Measurements from ENCODE around the gene BFAR. TPM values are rescaled to one million over a fixed set of nuclear protein-coding genes. Genes with fewer than 3 reads are reported as not detected.

BFAR gene
- polyA plus RNA-seq, 2 of the 4 experiments (the other 2 are of a cell fraction) = 74.8 to 93.3 TPM

DNA sequence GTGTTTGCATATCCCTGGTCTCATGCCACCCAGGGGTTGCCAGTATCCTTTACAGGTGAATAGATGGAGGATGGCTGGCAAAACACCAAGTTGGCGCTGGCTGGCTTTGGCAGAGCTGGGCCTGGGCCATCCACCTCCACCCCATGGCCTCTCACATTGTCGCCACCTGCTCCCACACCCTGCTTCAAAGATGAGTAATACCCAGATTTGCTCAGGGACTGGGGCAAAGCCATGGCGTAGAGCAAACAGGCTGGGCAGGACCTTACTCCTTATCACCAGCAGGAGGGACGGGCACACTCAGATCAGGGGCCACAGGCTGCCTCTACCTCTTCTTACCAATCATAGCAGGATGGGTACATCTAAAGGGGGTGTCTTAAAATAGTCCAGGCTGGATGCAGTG, 37.0 kb downstream of the BFAR start:
- DNase-seq (ENCODE audit: low read depth in 1 of 2, low spot score in 1 of 2) (peak in 1 of 2 experiments; percentile 33), ATAC-seq (peak; percentile 66 to 67; a peak in 5 of 6 replicates), FAIRE-seq (no peak)
- Histone ChIP-seq H3K4me1 (peaks cover 5% of the 10 kb centered on the region; the same call in 1 of the 3 replicates), H3K4me2 (no peak overlapping the region), H3K27ac (no peak overlapping the region), H3K9me3 (no peaks in the 10 kb centered on the region), H3K4me3 (no peak overlapping the region)
- ChIA-PET CTCF (no interaction called here), POLR2A (no interaction called here)
- no peak for TF ChIP-seq TFCP2L1 (CRISPR knock-in tag; IDR thresholded peaks at IDR 0.05)
- no peak for TF ChIP-seq CBX8 (IDR thresholded peaks at IDR 0.05)
- 91% methylated on average over 4 of the region's 4 CpGs for WGBS (ENCODE audit: missing lambda C conversion rate)

DNA sequence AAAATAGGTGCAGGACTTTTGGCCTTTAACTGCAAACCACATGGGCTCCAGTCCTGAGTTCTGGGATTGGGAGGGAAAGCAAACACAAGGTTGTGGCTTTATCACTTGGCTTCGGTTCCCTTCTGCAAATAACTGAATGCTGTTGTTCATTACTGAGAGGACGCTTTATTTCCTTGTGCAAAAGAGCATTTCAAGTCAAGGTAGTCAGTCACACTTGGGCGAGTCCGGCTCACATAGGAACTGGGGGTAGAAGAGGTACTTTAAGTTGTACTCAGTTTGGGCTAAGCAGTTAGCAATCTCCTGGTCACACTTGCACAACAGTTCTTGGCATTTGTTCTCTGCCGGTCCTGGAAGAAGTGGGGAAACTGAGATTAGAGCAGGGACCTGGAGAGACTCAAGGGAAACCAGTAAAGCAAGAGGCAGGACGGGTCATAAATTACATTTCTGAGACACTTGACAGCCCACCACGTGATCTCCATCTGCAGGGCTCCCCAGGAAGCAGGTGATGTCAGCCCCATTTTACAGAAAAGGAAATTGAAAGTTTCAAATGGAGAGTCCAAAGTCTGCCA, 39.7 kb downstream of the BFAR start:
- no peak for TF ChIP-seq ZSCAN20 (CRISPR knock-in tag; IDR thresholded peaks at IDR 0.05)
- TF ChIP-seq HOXA7 (CRISPR knock-in tag; IDR thresholded peaks at IDR 0.05) = no peak
- TF ChIP-seq RCOR1 (IDR thresholded peaks at IDR 0.05; ENCODE audit: low read depth, low read length) = no peak
- TF ChIP-seq, protein P1, sequence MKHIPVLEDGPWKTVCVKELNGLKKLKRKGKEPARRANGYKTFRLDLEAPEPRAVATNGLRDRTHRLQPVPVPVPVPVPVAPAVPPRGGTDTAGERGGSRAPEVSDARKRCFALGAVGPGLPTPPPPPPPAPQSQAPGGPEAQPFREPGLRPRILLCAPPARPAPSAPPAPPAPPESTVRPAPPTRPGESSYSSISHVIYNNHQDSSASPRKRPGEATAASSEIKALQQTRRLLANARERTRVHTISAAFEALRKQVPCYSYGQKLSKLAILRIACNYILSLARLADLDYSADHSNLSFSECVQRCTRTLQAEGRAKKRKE (CRISPR knock-in tag; IDR thresholded peaks at IDR 0.05; ENCODE audit: low read depth) = no peak
- no peak for TF ChIP-seq HOXB5 (CRISPR knock-in tag; IDR thresholded peaks at IDR 0.05)
- no peak for TF ChIP-seq EHMT2 (IDR thresholded peaks at IDR 0.05; ENCODE audit: low read depth)
- TF ChIP-seq, protein P2, sequence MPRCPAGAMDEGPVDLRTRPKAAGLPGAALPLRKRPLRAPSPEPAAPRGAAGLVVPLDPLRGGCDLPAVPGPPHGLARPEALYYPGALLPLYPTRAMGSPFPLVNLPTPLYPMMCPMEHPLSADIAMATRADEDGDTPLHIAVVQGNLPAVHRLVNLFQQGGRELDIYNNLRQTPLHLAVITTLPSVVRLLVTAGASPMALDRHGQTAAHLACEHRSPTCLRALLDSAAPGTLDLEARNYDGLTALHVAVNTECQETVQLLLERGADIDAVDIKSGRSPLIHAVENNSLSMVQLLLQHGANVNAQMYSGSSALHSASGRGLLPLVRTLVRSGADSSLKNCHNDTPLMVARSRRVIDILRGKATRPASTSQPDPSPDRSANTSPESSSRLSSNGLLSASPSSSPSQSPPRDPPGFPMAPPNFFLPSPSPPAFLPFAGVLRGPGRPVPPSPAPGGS (IDR thresholded peaks at IDR 0.05) = no peak
- TF ChIP-seq, protein P3, sequence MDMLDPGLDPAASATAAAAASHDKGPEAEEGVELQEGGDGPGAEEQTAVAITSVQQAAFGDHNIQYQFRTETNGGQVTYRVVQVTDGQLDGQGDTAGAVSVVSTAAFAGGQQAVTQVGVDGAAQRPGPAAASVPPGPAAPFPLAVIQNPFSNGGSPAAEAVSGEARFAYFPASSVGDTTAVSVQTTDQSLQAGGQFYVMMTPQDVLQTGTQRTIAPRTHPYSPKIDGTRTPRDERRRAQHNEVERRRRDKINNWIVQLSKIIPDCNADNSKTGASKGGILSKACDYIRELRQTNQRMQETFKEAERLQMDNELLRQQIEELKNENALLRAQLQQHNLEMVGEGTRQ (IDR thresholded peaks at IDR 0.05) = no peak
- TF ChIP-seq NPAS2 (CRISPR knock-in tag; IDR thresholded peaks at IDR 0.05; ENCODE audit: borderline replicate concordance) = no peak
- TF ChIP-seq BHLHE40 (IDR thresholded peaks at IDR 0.05; ENCODE audit: low read depth, low read length) = no peak
- TF ChIP-seq, protein P4, sequence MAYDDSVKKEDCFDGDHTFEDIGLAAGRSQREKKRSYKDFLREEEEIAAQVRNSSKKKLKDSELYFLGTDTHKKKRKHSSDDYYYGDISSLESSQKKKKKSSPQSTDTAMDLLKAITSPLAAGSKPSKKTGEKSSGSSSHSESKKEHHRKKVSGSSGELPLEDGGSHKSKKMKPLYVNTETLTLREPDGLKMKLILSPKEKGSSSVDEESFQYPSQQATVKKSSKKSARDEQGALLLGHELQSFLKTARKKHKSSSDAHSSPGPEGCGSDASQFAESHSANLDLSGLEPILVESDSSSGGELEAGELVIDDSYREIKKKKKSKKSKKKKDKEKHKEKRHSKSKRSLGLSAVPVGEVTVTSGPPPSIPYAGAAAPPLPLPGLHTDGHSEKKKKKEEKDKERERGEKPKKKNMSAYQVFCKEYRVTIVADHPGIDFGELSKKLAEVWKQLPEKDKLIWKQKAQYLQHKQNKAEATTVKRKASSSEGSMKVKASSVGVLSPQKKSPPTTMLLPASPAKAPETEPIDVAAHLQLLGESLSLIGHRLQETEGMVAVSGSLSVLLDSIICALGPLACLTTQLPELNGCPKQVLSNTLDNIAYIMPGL (CRISPR knock-in tag; IDR thresholded peaks at IDR 0.05; ENCODE audit: borderline replicate concordance) = no peak
- TF ChIP-seq RARB (CRISPR knock-in tag; IDR thresholded peaks at IDR 0.05) = no peak
- TF ChIP-seq MYC (IDR thresholded peaks at IDR 0.05; ENCODE audit: borderline replicate concordance, low read length) = no peak
- no peak for TF ChIP-seq MAFK (IDR thresholded peaks at IDR 0.05; ENCODE audit: partially characterized antibody)
- ChIA-PET CTCF (no interaction called here), POLR2A (no interaction called here)
- Histone ChIP-seq H3K9me3 (no peaks in the 10 kb centered on the region), H3K4me3 (no peak overlapping the region), H3K4me2 (no peak overlapping the region), H3K27ac (no peak overlapping the region), H3K4me1 (peaks cover 12% of the 10 kb centered on the region; the same call in 2 of the 3 replicates)
- ATAC-seq (peak in 1 of 2 experiments; percentile 21; a peak in 2 of 6 replicates), FAIRE-seq (no peak), DNase-seq (ENCODE audit: low read depth in 1 of 2, low spot score in 1 of 2) (peak in 1 of 2 experiments; percentile 20)
- WGBS (ENCODE audit: missing lambda C conversion rate) = 46% methylated on average over 7 of the region's 7 CpGs

DNA sequence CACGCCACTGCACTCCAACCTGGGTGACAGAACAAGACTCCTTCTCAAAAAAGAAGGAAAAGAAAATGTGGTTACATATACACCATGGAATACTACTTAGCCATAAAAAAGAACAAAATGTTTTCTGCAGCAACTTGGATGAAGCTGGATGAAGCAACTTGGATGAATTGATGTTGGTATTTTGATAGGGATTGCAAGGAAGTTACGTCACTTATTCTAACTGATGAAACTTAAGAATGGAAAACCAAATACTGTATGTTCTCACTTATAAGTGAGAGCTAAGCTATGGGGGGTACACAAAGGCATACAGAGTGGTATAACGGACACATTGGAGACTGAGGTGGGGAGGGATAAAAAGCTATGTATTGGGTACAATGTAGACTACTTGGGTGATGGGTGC, 43.9 kb downstream of the BFAR start:
- Histone ChIP-seq H3K4me2 (no peak overlapping the region), H3K27ac (no peak overlapping the region), H3K4me1 (peaks cover 12% of the 10 kb centered on the region; the same call in 2 of the 3 replicates), H3K4me3 (no peak overlapping the region), H3K9me3 (no peaks in the 10 kb centered on the region)
- DNase-seq (ENCODE audit: low read depth in 1 of 2, low spot score in 1 of 2) = no peak
- no peak for TF ChIP-seq ZNF302 (CRISPR knock-in tag; IDR thresholded peaks at IDR 0.05)
- no peak for TF ChIP-seq NFE2L2 (conservative IDR thresholded peaks at IDR 0.05; ENCODE audit: low read length)
- no peak for TF ChIP-seq HOXA7 (CRISPR knock-in tag; IDR thresholded peaks at IDR 0.05)
- TF ChIP-seq KDM1A (IDR thresholded peaks at IDR 0.05; ENCODE audit: low read depth) = 0 out of 2 replicates have a peak, but pooled peaks have one; percentile 17
- TF ChIP-seq, protein P5, sequence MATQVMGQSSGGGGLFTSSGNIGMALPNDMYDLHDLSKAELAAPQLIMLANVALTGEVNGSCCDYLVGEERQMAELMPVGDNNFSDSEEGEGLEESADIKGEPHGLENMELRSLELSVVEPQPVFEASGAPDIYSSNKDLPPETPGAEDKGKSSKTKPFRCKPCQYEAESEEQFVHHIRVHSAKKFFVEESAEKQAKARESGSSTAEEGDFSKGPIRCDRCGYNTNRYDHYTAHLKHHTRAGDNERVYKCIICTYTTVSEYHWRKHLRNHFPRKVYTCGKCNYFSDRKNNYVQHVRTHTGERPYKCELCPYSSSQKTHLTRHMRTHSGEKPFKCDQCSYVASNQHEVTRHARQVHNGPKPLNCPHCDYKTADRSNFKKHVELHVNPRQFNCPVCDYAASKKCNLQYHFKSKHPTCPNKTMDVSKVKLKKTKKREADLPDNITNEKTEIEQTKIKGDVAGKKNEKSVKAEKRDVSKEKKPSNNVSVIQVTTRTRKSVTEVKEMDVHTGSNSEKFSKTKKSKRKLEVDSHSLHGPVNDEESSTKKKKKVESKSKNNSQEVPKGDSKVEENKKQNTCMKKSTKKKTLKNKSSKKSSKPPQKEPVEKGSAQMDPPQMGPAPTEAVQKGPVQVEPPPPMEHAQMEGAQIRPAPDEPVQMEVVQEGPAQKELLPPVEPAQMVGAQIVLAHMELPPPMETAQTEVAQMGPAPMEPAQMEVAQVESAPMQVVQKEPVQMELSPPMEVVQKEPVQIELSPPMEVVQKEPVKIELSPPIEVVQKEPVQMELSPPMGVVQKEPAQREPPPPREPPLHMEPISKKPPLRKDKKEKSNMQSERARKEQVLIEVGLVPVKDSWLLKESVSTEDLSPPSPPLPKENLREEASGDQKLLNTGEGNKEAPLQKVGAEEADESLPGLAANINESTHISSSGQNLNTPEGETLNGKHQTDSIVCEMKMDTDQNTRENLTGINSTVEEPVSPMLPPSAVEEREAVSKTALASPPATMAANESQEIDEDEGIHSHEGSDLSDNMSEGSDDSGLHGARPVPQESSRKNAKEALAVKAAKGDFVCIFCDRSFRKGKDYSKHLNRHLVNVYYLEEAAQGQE (IDR thresholded peaks at IDR 0.05) = no peak
- TF ChIP-seq FOXS1 (CRISPR knock-in tag; IDR thresholded peaks at IDR 0.05) = no peak
- TF ChIP-seq ESRRA (IDR thresholded peaks at IDR 0.05; ENCODE audit: borderline replicate concordance, low read length) = no peak
- TF ChIP-seq MAZ (IDR thresholded peaks at IDR 0.05; ENCODE audit: borderline replicate concordance, low read depth, low read length) = no peak
- no peak for TF ChIP-seq TP53 (CRISPR knock-in tag; IDR thresholded peaks at IDR 0.05)
- WGBS (ENCODE audit: missing lambda C conversion rate) = 68% methylated on average over 3 of the region's 3 CpGs
- no peak for FAIRE-seq
- CTCF ChIA-PET = no interaction called here
- no peak for ATAC-seq
- POLR2A ChIA-PET = no interaction called here

Data from A549 (cell line).